Transverse colon (tissue), 4 donors: ENCODE measurements around the gene HDAC7. TPM values are rescaled to one million over a fixed set of nuclear protein-coding genes. Genes with fewer than 3 reads are reported as not detected.

Experiments used
- DNase-seq: peaks from one replicate; pipeline ENCODE4 v3.0.0-alpha.2; 2019
- H3K27ac ChIP-seq, 4 donors: fragments of 200-600 bp; sonication (generic); 2 replicates each; pipeline ENCODE4 v1.5.1; 2016 to 2018; ENCODE audit warnings: inconsistent platforms in 4 of 4
- H3K27me3 ChIP-seq: fragments of 200-600 bp; sonication (generic); 2 replicates; pipeline ENCODE4 v1.5.1; 2017; ENCODE audit warnings: inconsistent platforms
- H3K36me3 ChIP-seq, 4 donors: fragments of 200-600 bp; sonication (generic); 2 replicates each; pipeline ENCODE4 v1.5.1; 2017 to 2019; ENCODE audit warnings: inconsistent platforms in 4 of 4
- H3K4me1 ChIP-seq, 4 donors: fragments of 200-600 bp; sonication (generic); 2 replicates each; pipeline ENCODE4 v1.5.1; 2017 to 2020; ENCODE audit warnings: inconsistent platforms in 4 of 4
- H3K4me3 ChIP-seq, 4 donors: fragments of 200-600 bp; sonication (generic); 1 replicate in 1 of 4; 2 replicates in 3 of 4; pipeline versions ENCODE4 v1.5.1 to v1.6.1; 2017 to 2019; ENCODE audit warnings: inconsistent platforms in 4 of 4
- H3K9me3 ChIP-seq, 2 donors: fragments of 200-600 bp; sonication (generic); 2 replicates each; pipeline ENCODE4 v1.5.1; 2017 to 2019; ENCODE audit warnings: inconsistent platforms in 2 of 2
- CTCF ChIP-seq, 5 experiments: fragments of 200-600 bp in 3 of 5; fragments of 450-650 bp in 2 of 5; sonication (generic) in 3 of 5; IDR thresholded peaks; 1 replicate in 2 of 5; 2 replicates in 3 of 5; pipeline ENCODE4 v1.5.1; 2016 to 2017; ENCODE audit warnings: antibody characterized with exemption in 5 of 5, inconsistent platforms in 3 of 5, mild to moderate bottlenecking in 2 of 5, moderate library complexity in 1 of 5
- EP300 ChIP-seq: sonication (generic); formaldehyde crosslinking; IDR thresholded peaks from one replicate; pipeline ENCODE4 v1.6.1; 2017; ENCODE audit warnings: antibody characterized with exemption, low read depth
- POLR2A ChIP-seq: fragments of 450-650 bp; IDR thresholded peaks from one replicate; pipeline ENCODE4 v1.6.1; 2016; ENCODE audit warnings: antibody characterized with exemption, mild to moderate bottlenecking, moderate library complexity
- POLR2AphosphoS5 ChIP-seq, 3 donors: sonication (generic); formaldehyde crosslinking; IDR thresholded peaks; one replicate each; pipeline ENCODE4 v1.6.1; 2016; ENCODE audit warnings: antibody characterized with exemption in 3 of 3
- WGBS, 2 donors: methylation state at CpG; one replicate each; pipeline ENCODE4 v1.1.5; 2018; ENCODE audit warnings: low coverage in 1 of 2; 5-methylcytosine and 5-hydroxymethylcytosine counted together
- in situ Hi-C, 4 donors: fragments of 200-750 bp; cut with MboI; loops; one replicate each; pipeline versions ENCODE4 v1.15.0 to v1.15.1; 2017; ENCODE audit warnings: low sequenced_read_pairs in 3 of 4, low pct_ligation_motif_present in 1 of 4, low pct_unique_long_range_greater_than_20kb in 1 of 4
- intact Hi-C: fragments of 100-400 bp; cut with DNase I; formaldehyde crosslinking; loops from one replicate; pipeline ENCODE4 v1.15.1; 2023; ENCODE audit warnings: low total_unique reads
- total RNA-seq, 4 donors: library from RNA; depleted of rRNA; stranded (reverse); fragments of >200 nt; gene quantifications; one replicate each; pipeline ENCODE4 v1.1.0, GENCODE V29; 2016

The HDAC7 gene
- total RNA-seq, 4 donors from 2014 or later: 19.4 to 133 (median 28.3) TPM

- intact Hi-C loops: no loop called here
- Histone ChIP-seq H3K27me3 (no peaks in the 10 kb centered on the region), H3K36me3 (peaks cover 0 to 32% (median 15%) of the 10 kb centered on the region in 4 donors), H3K27ac (peak overlapping the region in 1 of 4 donors; percentile 3), H3K4me3 (no peak overlapping the region), H3K4me1 (no peaks in the 10 kb centered on the region), H3K9me3 (no peaks in the 10 kb centered on the region)
- TF ChIP-seq POLR2A (no peak), EP300 (no peak), POLR2AphosphoS5 (IDR thresholded peaks at IDR 0.05) (no peak), CTCF (IDR thresholded peaks at IDR 0.05) (no peak)
- WGBS, 2 donors: 90% methylated on average over 10 of the region's 11 CpGs; no CpG with 5 or more reads in 1 of the 2 donors
- in situ Hi-C loops: loop anchor here in 1 of 4 donors (10.0 kb wide), 1 partner anchor 49 kb away; no protein-coding TSS in a partner anchor
- DNase-seq: no peak
Observed at GRCh38 chr12:47785887-47786661, 33.6 kb downstream of the HDAC7 start.

DNA sequence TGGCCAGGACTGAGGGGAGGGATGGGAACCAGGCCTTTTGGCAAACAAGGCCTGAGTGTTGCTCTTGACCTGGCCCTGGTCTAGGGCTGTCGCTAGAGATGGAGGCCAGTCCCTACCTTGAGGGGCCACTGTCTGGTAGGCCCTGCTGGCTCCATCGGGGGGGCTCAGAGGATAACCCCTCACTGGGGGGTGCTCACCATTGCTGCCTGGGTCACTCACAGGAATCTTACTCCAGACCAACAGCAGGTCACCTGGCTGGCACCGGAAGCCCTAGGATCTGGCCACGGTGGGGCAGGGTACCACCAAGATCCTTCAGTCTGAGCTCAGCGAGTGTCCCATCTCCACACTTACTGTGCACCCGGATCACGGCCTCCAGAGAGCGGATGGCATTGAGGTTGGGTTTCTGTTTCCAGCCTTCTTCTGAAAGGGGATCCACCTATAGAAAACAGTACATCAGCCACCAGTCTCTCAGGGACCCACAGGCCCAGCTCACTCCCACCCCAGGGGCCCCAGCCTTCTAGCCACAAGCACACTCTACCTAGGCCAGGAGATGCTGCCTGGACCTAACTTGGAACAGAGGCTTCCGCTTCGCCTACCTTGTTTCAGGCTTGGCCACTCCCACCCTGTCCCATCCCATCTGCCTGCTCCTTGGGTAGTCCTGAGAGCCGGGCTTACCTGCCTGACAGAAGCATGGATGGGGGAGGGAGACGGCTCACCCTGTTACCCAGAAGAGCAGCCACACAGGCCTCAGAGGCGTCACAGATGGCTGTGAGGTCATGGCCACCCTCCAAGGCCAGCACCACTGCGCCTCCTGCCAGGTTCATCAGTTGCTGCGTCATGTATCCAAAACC lies 34.4 kb downstream of the HDAC7 start:
- no peak for DNase-seq
- intact Hi-C loops: no loop called here
- Histone ChIP-seq H3K27ac (peak overlapping the region in 1 of 4 donors; percentile 3), H3K4me1 (no peaks in the 10 kb centered on the region), H3K36me3 (peaks cover 0 to 29% (median 13%) of the 10 kb centered on the region in 4 donors), H3K9me3 (no peaks in the 10 kb centered on the region), H3K4me3 (no peak overlapping the region), H3K27me3 (no peaks in the 10 kb centered on the region)
- in situ Hi-C loops: loop anchor here in 1 of 4 donors (10.0 kb wide), 1 partner anchor 50 kb away; no protein-coding TSS in a partner anchor
- TF ChIP-seq POLR2AphosphoS5 (IDR thresholded peaks at IDR 0.05) (no peak), CTCF (IDR thresholded peaks at IDR 0.05) (no peak), EP300 (no peak), POLR2A (no peak)
- 92% methylated on average over 2 to 12 of the region's 15 CpGs for WGBS, 2 donors

GRCh38 chr12:47783821-47784819 lies 35.6 kb downstream of the HDAC7 start:
- Histone ChIP-seq H3K36me3 (peaks cover 0 to 21% (median 9%) of the 10 kb centered on the region in 4 donors), H3K27ac (no peak overlapping the region), H3K4me1 (peaks cover 0 to 5% (median under 1%) of the 10 kb centered on the region in 4 donors), H3K4me3 (no peak overlapping the region), H3K27me3 (no peaks in the 10 kb centered on the region), H3K9me3 (no peaks in the 10 kb centered on the region)
- intact Hi-C loops: no loop called here
- WGBS, 2 donors: 92% methylated on average over 18 of the region's 20 CpGs; no CpG with 5 or more reads in 1 of the 2 donors
- no peak for DNase-seq
- in situ Hi-C loops: loop anchor here in 1 of 4 donors (10.0 kb wide), 1 partner anchor 51 kb away; no protein-coding TSS in a partner anchor
- TF ChIP-seq EP300: no peak
- TF ChIP-seq POLR2AphosphoS5 (IDR thresholded peaks at IDR 0.05): no peak
- TF ChIP-seq CTCF (IDR thresholded peaks at IDR 0.05): no peak
- no peak for TF ChIP-seq POLR2A
